Liver (tissue), 9 donors: ENCODE data around the gene GNG2. TPM values are rescaled to one million over a fixed set of nuclear protein-coding genes. Genes with fewer than 3 reads are reported as not detected.

Experiments
- DNase-seq: peaks from one replicate; pipeline ENCODE4 v3.0.0-alpha.2; 2017; ENCODE audit warnings: low spot score
- H3K27ac ChIP-seq, 2 donors: one replicate each; pipeline ENCODE4 v1.7.0; 2013; ENCODE audit warnings: inconsistent platforms in 2 of 2, low read length in 2 of 2, control low read depth in 1 of 2, low read depth in 1 of 2, mild to moderate bottlenecking in 1 of 2
- H3K27me3 ChIP-seq, 4 donors: one replicate each; pipeline versions ENCODE4 v1.6.1 to v1.7.0; 2013; ENCODE audit warnings: low read length in 3 of 4, inconsistent platforms in 1 of 4, mild to moderate bottlenecking in 1 of 4, moderate library complexity in 1 of 4; ENCODE audit not compliant: control insufficient read depth in 4 of 4, insufficient read depth in 4 of 4
- H3K36me3 ChIP-seq, 4 donors: one replicate each; pipeline versions ENCODE4 v1.6.1 to v1.7.0; 2013; ENCODE audit warnings: low read length in 3 of 4, mild to moderate bottlenecking in 3 of 4, low read depth in 1 of 4, moderate library complexity in 1 of 4; ENCODE audit not compliant: control insufficient read depth in 4 of 4, insufficient read depth in 3 of 4
- H3K4me1 ChIP-seq, 4 donors: one replicate each; pipeline versions ENCODE4 v1.6.1 to v1.7.0; 2013; ENCODE audit warnings: low read length in 3 of 4, mild to moderate bottlenecking in 3 of 4, moderate library complexity in 1 of 4; ENCODE audit not compliant: control insufficient read depth in 4 of 4, insufficient read depth in 4 of 4
- H3K4me3 ChIP-seq, 3 donors: one replicate each; pipeline versions ENCODE4 v1.6.1 to v1.7.0; 2013; ENCODE audit warnings: low read length in 3 of 3, control low read depth in 1 of 3, low read depth in 1 of 3, mild to moderate bottlenecking in 1 of 3
- H3K9ac ChIP-seq, 2 donors: one replicate each; pipeline ENCODE4 v1.7.0; 2013; ENCODE audit warnings: low read length in 2 of 2, mild to moderate bottlenecking in 2 of 2, moderate library complexity in 2 of 2, control low read depth in 1 of 2, low read depth in 1 of 2
- H3K9me3 ChIP-seq, 4 donors: one replicate each; pipeline versions ENCODE4 v1.6.1 to v1.7.0; 2013; ENCODE audit warnings: low read length in 3 of 4; ENCODE audit not compliant: control insufficient read depth in 4 of 4
- EGR1 ChIP-seq, 2 donors: IDR thresholded peaks; 2 replicates each; pipeline ENCODE4 v1.6.1; 2016 to 2018; ENCODE audit warnings: antibody characterized with exemption in 2 of 2, low read depth in 2 of 2
- FOXA1 ChIP-seq: IDR thresholded peaks from 2 replicates; pipeline ENCODE4 v1.6.1; 2016; ENCODE audit warnings: antibody characterized with exemption
- FOXA2 ChIP-seq: IDR thresholded peaks from 2 replicates; pipeline ENCODE4 v1.6.1; 2016; ENCODE audit warnings: antibody characterized with exemption
- GABPA ChIP-seq, 2 donors: IDR thresholded peaks in 1 of 2; conservative IDR thresholded peaks in 1 of 2; 2 replicates each; pipeline ENCODE4 v1.6.1; 2016; ENCODE audit warnings: antibody characterized with exemption in 2 of 2, mild to moderate bottlenecking in 1 of 2, moderate library complexity in 1 of 2
- HNF4A ChIP-seq, 2 donors: conservative IDR thresholded peaks; 2 replicates each; pipeline ENCODE4 v1.6.1; 2016; ENCODE audit warnings: antibody characterized with exemption in 2 of 2, mild to moderate bottlenecking in 2 of 2
- HNF4G ChIP-seq: IDR thresholded peaks from 2 replicates; pipeline ENCODE4 v1.6.1; 2016; ENCODE audit warnings: antibody characterized with exemption
- JUND ChIP-seq, 2 donors: IDR thresholded peaks; 2 replicates each; pipeline ENCODE4 v1.6.1; 2016; ENCODE audit warnings: antibody characterized with exemption in 2 of 2
- NR2F2 ChIP-seq: IDR thresholded peaks from 2 replicates; pipeline ENCODE4 v1.6.1; 2016; ENCODE audit warnings: antibody characterized with exemption
- RAD21 ChIP-seq, 2 donors: IDR thresholded peaks; 2 replicates each; pipeline ENCODE4 v1.6.1; 2016; ENCODE audit warnings: antibody characterized with exemption in 2 of 2, mild to moderate bottlenecking in 2 of 2
- RXRA ChIP-seq, 2 donors: IDR thresholded peaks; 2 replicates each; pipeline ENCODE4 v1.6.1; 2017 to 2018; ENCODE audit warnings: antibody characterized with exemption in 2 of 2, mild to moderate bottlenecking in 1 of 2
- SP1 ChIP-seq: IDR thresholded peaks from 2 replicates; pipeline ENCODE4 v1.6.1; 2018; ENCODE audit warnings: antibody characterized with exemption, mild to moderate bottlenecking
- TAF1 ChIP-seq: conservative IDR thresholded peaks from 2 replicates; pipeline ENCODE4 v1.6.1; 2016; ENCODE audit warnings: antibody characterized with exemption, mild to moderate bottlenecking
- YY1 ChIP-seq: IDR thresholded peaks from 2 replicates; pipeline ENCODE4 v1.6.1; 2016; ENCODE audit warnings: antibody characterized with exemption, mild to moderate bottlenecking
- WGBS: extraction: QIAGEN DNeasy Blood & Tissue Kit; methylation state at CpG from one replicate; pipeline ENCODE4 v1.1.7; 2013; 5-methylcytosine and 5-hydroxymethylcytosine counted together
- polyA plus RNA-seq, 2 donors: library from polyadenylated mRNA; stranded (reverse) in 1 of 2; unstranded in 1 of 2; fragments of 200-250 nt in 1 of 2; fragments of >200 nt in 1 of 2; fragmentation: Nextera tagmentation in 1 of 2; extraction: Ambion mirVana in 1 of 2; gene quantifications; one replicate each; pipeline versions ENCODE4 v1.2.1 to v1.2.3, GENCODE V29; 2013 to 2015
- total RNA-seq, 2 donors: library from RNA; depleted of rRNA; stranded (reverse); fragments of >200 nt; gene quantifications; one replicate each; pipeline ENCODE4 v1.2.3, GENCODE V29; 2014
- TF ChIP-seq, protein P1 (sequence below): IDR thresholded peaks from 2 replicates; pipeline ENCODE4 v1.6.1; 2016; ENCODE audit warnings: antibody characterized with exemption
- TF ChIP-seq, protein P2 (sequence below): IDR thresholded peaks from 2 replicates; pipeline ENCODE4 v1.6.1; 2016; ENCODE audit warnings: antibody characterized with exemption
- TF ChIP-seq, protein P3 (sequence below): IDR thresholded peaks from 2 replicates; pipeline ENCODE4 v1.6.1; 2016; ENCODE audit warnings: antibody characterized with exemption
- TF ChIP-seq, protein P4 (sequence below): IDR thresholded peaks from 2 replicates; pipeline ENCODE4 v1.6.1; 2016; ENCODE audit warnings: antibody characterized with exemption, mild to moderate bottlenecking
- TF ChIP-seq, protein P5 (sequence below): fragments of 150-350 bp; IDR thresholded peaks from 2 replicates; pipeline ENCODE4 v1.5.1; 2017; ENCODE audit warnings: improper control_type of control experiment, low read depth, low read length; ENCODE audit not compliant: missing input control
- donor health status: healthy.
- donor health status: healthy.
- donor health status: healthy.
- donor health status: healthy.
- donor health status: healthy.

GNG2 gene
- total and polyA plus RNA-seq, 4 donors = 3.5 to 11.2 (median 4.4) TPM

DNA sequence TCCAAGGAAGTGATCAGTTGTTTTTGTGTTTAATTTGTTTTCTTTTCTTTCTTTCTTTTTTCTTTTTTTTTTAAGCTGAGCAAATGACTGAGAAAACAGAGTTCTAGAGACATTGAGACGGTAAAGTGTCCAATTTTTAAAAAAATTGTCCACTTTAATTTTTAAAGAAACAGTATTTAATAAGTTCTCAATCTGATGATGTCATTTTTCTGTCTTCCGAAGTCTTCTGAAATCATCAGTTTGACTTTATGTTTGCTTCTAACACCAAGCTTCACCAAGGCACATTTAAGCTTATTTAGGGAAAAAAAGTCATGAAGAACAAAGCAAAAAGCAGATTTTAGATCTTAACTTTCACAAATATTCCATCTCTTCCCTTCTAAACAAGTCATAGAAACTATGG, 65.6 kb downstream of the GNG2 start:
- H3K9ac ChIP-seq = no peak overlapping the region
- no peaks in the 10 kb centered on the region for H3K9me3 ChIP-seq
- TF ChIP-seq SP1 (no peak), HNF4A (conservative IDR thresholded peaks at IDR 0.05) (no peak), RXRA (IDR thresholded peaks at IDR 0.05) (no peak), TAF1 (no peak), GABPA (IDR thresholded peaks at IDR 0.05 in 1 of 2, conservative IDR thresholded peaks at IDR 0.05 in 1 of 2) (no peak), JUND (IDR thresholded peaks at IDR 0.05) (no peak), FOXA1 (no peak), EGR1 (IDR thresholded peaks at IDR 0.05; ENCODE audit: low read depth in 2 of 2) (no peak), HNF4G (no peak), FOXA2 (no peak)
- TF ChIP-seq, protein P1, sequence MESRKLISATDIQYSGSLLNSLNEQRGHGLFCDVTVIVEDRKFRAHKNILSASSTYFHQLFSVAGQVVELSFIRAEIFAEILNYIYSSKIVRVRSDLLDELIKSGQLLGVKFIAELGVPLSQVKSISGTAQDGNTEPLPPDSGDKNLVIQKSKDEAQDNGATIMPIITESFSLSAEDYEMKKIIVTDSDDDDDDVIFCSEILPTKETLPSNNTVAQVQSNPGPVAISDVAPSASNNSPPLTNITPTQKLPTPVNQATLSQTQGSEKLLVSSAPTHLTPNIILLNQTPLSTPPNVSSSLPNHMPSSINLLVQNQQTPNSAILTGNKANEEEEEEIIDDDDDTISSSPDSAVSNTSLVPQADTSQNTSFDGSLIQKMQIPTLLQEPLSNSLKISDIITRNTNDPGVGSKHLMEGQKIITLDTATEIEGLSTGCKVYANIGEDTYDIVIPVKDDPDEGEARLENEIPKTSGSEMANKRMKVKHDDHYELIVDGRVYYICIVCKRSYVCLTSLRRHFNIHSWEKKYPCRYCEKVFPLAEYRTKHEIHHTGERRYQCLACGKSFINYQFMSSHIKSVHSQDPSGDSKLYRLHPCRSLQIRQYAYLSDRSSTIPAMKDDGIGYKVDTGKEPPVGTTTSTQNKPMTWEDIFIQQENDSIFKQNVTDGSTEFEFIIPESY = no peak
- TF ChIP-seq, protein P2, sequence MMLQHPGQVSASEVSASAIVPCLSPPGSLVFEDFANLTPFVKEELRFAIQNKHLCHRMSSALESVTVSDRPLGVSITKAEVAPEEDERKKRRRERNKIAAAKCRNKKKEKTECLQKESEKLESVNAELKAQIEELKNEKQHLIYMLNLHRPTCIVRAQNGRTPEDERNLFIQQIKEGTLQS = no peak
- TF ChIP-seq, protein P3, sequence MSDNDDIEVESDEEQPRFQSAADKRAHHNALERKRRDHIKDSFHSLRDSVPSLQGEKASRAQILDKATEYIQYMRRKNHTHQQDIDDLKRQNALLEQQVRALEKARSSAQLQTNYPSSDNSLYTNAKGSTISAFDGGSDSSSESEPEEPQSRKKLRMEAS = no peak
- TF ChIP-seq, protein P4, sequence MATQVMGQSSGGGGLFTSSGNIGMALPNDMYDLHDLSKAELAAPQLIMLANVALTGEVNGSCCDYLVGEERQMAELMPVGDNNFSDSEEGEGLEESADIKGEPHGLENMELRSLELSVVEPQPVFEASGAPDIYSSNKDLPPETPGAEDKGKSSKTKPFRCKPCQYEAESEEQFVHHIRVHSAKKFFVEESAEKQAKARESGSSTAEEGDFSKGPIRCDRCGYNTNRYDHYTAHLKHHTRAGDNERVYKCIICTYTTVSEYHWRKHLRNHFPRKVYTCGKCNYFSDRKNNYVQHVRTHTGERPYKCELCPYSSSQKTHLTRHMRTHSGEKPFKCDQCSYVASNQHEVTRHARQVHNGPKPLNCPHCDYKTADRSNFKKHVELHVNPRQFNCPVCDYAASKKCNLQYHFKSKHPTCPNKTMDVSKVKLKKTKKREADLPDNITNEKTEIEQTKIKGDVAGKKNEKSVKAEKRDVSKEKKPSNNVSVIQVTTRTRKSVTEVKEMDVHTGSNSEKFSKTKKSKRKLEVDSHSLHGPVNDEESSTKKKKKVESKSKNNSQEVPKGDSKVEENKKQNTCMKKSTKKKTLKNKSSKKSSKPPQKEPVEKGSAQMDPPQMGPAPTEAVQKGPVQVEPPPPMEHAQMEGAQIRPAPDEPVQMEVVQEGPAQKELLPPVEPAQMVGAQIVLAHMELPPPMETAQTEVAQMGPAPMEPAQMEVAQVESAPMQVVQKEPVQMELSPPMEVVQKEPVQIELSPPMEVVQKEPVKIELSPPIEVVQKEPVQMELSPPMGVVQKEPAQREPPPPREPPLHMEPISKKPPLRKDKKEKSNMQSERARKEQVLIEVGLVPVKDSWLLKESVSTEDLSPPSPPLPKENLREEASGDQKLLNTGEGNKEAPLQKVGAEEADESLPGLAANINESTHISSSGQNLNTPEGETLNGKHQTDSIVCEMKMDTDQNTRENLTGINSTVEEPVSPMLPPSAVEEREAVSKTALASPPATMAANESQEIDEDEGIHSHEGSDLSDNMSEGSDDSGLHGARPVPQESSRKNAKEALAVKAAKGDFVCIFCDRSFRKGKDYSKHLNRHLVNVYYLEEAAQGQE = no peak
- TF ChIP-seq, protein P5, sequence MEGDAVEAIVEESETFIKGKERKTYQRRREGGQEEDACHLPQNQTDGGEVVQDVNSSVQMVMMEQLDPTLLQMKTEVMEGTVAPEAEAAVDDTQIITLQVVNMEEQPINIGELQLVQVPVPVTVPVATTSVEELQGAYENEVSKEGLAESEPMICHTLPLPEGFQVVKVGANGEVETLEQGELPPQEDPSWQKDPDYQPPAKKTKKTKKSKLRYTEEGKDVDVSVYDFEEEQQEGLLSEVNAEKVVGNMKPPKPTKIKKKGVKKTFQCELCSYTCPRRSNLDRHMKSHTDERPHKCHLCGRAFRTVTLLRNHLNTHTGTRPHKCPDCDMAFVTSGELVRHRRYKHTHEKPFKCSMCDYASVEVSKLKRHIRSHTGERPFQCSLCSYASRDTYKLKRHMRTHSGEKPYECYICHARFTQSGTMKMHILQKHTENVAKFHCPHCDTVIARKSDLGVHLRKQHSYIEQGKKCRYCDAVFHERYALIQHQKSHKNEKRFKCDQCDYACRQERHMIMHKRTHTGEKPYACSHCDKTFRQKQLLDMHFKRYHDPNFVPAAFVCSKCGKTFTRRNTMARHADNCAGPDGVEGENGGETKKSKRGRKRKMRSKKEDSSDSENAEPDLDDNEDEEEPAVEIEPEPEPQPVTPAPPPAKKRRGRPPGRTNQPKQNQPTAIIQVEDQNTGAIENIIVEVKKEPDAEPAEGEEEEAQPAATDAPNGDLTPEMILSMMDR = no peak
- no peaks in the 10 kb centered on the region for H3K27me3 ChIP-seq
- no peak for DNase-seq
- no peaks in the 10 kb centered on the region for H3K36me3 ChIP-seq
- no peaks in the 10 kb centered on the region for H3K4me1 ChIP-seq
- H3K4me3 ChIP-seq = no peak overlapping the region
- 92% methylated on average over 2 of the region's 2 CpGs for WGBS
- no peak overlapping the region for H3K27ac ChIP-seq

DNA sequence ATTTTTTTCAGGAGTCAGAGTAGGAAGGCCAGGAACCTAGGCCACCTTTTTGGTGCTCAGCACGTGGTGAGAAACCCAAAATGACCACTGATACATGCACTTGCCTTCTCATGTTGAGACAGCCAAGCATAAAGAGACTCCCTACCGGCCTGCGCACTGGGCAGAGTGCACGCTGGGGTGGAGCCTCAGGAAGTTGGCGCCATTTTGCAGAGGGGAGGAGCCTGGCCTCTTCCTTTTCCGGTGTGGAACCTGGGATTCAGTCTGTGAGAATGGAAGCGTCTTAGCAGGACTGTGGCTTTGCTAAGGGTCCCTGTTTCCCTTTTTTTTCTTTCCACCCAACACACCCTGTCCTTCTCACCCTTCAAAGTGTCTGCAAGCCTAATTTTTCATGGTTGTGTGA, 66.0 kb downstream of the GNG2 start:
- 94% methylated on average over 7 of the region's 7 CpGs for WGBS
- TF ChIP-seq, protein P4 = no peak
- TF ChIP-seq RAD21 (IDR thresholded peaks at IDR 0.05) (no peak), HNF4A (conservative IDR thresholded peaks at IDR 0.05) (no peak), YY1 (no peak), SP1 (no peak), GABPA (IDR thresholded peaks at IDR 0.05 in 1 of 2, conservative IDR thresholded peaks at IDR 0.05 in 1 of 2) (no peak), FOXA1 (no peak), HNF4G (no peak), NR2F2 (no peak), RXRA (IDR thresholded peaks at IDR 0.05) (no peak), FOXA2 (no peak), JUND (IDR thresholded peaks at IDR 0.05) (no peak), EGR1 (IDR thresholded peaks at IDR 0.05; ENCODE audit: low read depth in 2 of 2) (no peak), TAF1 (no peak)
- TF ChIP-seq, protein P3 = no peak
- TF ChIP-seq, protein P2 = no peak
- Histone ChIP-seq H3K4me3 (no peak overlapping the region), H3K27me3 (no peaks in the 10 kb centered on the region), H3K9me3 (no peaks in the 10 kb centered on the region), H3K27ac (no peak overlapping the region), H3K36me3 (no peaks in the 10 kb centered on the region), H3K9ac (no peak overlapping the region), H3K4me1 (no peaks in the 10 kb centered on the region)
- DNase-seq = no peak
